ENCODE data around the gene LEAP2.

DNA sequence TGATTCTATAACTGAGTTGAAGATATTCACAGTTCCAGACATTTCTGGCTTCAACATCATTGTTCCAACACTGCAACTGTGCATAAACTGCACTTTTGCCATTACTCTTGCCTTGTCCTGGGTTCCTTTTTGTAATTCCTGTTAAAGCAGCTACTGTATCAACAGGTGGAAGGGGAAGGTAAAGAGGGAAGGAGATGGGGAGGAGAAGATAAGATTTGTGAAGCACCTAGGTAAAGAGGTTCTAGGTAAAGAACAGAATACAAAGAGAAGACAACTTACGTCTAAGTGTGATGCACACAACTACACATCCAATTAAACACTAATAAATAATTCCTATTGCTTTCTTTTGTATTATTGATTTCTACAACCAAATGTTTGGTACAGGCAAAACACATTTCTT, 36.2 kb downstream of the LEAP2 start:
- TF ChIP-seq, protein P1, sequence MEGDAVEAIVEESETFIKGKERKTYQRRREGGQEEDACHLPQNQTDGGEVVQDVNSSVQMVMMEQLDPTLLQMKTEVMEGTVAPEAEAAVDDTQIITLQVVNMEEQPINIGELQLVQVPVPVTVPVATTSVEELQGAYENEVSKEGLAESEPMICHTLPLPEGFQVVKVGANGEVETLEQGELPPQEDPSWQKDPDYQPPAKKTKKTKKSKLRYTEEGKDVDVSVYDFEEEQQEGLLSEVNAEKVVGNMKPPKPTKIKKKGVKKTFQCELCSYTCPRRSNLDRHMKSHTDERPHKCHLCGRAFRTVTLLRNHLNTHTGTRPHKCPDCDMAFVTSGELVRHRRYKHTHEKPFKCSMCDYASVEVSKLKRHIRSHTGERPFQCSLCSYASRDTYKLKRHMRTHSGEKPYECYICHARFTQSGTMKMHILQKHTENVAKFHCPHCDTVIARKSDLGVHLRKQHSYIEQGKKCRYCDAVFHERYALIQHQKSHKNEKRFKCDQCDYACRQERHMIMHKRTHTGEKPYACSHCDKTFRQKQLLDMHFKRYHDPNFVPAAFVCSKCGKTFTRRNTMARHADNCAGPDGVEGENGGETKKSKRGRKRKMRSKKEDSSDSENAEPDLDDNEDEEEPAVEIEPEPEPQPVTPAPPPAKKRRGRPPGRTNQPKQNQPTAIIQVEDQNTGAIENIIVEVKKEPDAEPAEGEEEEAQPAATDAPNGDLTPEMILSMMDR (IDR thresholded peaks at IDR 0.05): no peak
- TF ChIP-seq RFX5 (IDR thresholded peaks at IDR 0.05) (no peak), ESRRA (IDR thresholded peaks at IDR 0.05; ENCODE audit: borderline replicate concordance, low read length) (no peak), POLR2A (IDR thresholded peaks at IDR 0.05; ENCODE audit: low read length) (no peak), EHMT2 (IDR thresholded peaks at IDR 0.05; ENCODE audit: low read depth) (no peak), SMC3 (IDR thresholded peaks at IDR 0.05) (no peak)
- TF ChIP-seq, protein P2, sequence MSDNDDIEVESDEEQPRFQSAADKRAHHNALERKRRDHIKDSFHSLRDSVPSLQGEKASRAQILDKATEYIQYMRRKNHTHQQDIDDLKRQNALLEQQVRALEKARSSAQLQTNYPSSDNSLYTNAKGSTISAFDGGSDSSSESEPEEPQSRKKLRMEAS (IDR thresholded peaks at IDR 0.05): no peak
- TF ChIP-seq, protein P3, sequence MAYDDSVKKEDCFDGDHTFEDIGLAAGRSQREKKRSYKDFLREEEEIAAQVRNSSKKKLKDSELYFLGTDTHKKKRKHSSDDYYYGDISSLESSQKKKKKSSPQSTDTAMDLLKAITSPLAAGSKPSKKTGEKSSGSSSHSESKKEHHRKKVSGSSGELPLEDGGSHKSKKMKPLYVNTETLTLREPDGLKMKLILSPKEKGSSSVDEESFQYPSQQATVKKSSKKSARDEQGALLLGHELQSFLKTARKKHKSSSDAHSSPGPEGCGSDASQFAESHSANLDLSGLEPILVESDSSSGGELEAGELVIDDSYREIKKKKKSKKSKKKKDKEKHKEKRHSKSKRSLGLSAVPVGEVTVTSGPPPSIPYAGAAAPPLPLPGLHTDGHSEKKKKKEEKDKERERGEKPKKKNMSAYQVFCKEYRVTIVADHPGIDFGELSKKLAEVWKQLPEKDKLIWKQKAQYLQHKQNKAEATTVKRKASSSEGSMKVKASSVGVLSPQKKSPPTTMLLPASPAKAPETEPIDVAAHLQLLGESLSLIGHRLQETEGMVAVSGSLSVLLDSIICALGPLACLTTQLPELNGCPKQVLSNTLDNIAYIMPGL (CRISPR knock-in tag; IDR thresholded peaks at IDR 0.05; ENCODE audit: borderline replicate concordance): no peak
- TF ChIP-seq, protein P4, sequence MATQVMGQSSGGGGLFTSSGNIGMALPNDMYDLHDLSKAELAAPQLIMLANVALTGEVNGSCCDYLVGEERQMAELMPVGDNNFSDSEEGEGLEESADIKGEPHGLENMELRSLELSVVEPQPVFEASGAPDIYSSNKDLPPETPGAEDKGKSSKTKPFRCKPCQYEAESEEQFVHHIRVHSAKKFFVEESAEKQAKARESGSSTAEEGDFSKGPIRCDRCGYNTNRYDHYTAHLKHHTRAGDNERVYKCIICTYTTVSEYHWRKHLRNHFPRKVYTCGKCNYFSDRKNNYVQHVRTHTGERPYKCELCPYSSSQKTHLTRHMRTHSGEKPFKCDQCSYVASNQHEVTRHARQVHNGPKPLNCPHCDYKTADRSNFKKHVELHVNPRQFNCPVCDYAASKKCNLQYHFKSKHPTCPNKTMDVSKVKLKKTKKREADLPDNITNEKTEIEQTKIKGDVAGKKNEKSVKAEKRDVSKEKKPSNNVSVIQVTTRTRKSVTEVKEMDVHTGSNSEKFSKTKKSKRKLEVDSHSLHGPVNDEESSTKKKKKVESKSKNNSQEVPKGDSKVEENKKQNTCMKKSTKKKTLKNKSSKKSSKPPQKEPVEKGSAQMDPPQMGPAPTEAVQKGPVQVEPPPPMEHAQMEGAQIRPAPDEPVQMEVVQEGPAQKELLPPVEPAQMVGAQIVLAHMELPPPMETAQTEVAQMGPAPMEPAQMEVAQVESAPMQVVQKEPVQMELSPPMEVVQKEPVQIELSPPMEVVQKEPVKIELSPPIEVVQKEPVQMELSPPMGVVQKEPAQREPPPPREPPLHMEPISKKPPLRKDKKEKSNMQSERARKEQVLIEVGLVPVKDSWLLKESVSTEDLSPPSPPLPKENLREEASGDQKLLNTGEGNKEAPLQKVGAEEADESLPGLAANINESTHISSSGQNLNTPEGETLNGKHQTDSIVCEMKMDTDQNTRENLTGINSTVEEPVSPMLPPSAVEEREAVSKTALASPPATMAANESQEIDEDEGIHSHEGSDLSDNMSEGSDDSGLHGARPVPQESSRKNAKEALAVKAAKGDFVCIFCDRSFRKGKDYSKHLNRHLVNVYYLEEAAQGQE (IDR thresholded peaks at IDR 0.05): no peak
